Measurements from ENCODE around the gene BICDL1. TPM values are rescaled to one million over a fixed set of nuclear protein-coding genes. Genes with fewer than 3 reads are reported as not detected.

Gene BICDL1
- total and polyA plus RNA-seq, 2 of the 4 experiments (the other 2 are of a cell fraction) = not detected

DNA sequence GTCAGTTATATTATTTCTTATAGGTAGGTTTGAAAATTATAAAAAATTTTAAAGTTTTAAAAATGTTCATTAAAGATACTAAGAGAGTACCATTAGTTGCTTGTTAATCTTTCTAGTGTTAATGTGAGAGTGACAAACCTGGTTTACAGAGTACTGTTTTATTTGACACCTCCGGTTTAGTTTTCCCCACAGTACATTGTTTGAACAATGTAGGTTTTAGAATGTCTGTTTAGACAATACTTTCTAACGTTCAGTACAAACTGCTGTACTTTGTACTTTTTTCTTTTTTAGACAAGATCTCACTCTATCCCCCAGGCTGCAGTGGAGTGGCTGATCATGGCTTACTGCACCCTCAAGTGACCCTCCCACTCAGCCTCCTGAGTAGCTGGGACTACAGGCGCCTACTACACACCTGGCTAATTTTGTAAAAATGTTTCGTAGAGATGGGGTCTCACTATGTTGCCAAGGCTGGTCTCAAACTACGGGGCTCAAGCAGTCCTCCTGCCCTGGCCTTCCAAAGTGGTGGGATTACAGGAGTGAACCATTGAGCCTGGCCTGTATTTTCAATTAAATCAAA, 3.2 kb downstream of the BICDL1 start:
- H3K27ac ChIP-seq (ENCODE audit: insufficient read depth, low read length) = no peak overlapping the region
- no peak overlapping the region for H4K5ac ChIP-seq (ENCODE audit: low read depth, low read length)
- H3K9me1 ChIP-seq (ENCODE audit: insufficient read depth, low read length) = no peaks in the 10 kb centered on the region; the same call in 1 of the 2 replicates
- H2AK9ac ChIP-seq (replicated peaks; ENCODE audit: low read depth, low read length, poor library complexity) = no peak overlapping the region
- no peak overlapping the region for H4K91ac ChIP-seq (ENCODE audit: insufficient read depth, low read depth, low read length)
- H3K27me3 ChIP-seq (ENCODE audit: control insufficient read depth, insufficient read depth, low read length) = peaks cover 23% of the 10 kb centered on the region
- H3K18ac ChIP-seq (ENCODE audit: low read depth, low read length) = no peak overlapping the region
- no peak overlapping the region for H2BK15ac ChIP-seq (ENCODE audit: low read depth, low read length)
- H3K9ac ChIP-seq (ENCODE audit: low read depth, low read length) = no peak overlapping the region
- no peak overlapping the region for H3K4me3 ChIP-seq (ENCODE audit: insufficient read depth, low read depth, low read length)
- no peaks in the 10 kb centered on the region for H3K9me3 ChIP-seq (ENCODE audit: control insufficient read depth, insufficient read depth, low read length)
- no peak overlapping the region for H3K4ac ChIP-seq (ENCODE audit: low read depth, low read length)
- H3K4me1 ChIP-seq (ENCODE audit: control insufficient read depth, insufficient read depth, low read length) = peaks cover 3% of the 10 kb centered on the region; the same call in 1 of the 2 replicates
- H2BK120ac ChIP-seq (ENCODE audit: low read depth, low read length) = no peak overlapping the region
- no peak overlapping the region for H3K4me2 ChIP-seq (ENCODE audit: low read depth, low read length)
- no peak overlapping the region for H4K8ac ChIP-seq (ENCODE audit: low read depth in 2 of 2, low read length in 2 of 2)
- DNase-seq (no peak), ATAC-seq (ENCODE audit: low read depth) (no peak)
- POLR2A ChIA-PET (ENCODE audit: unreplicated experiment) = no interaction called here
- H3K23ac ChIP-seq (ENCODE audit: low read depth, low read length) = no peak overlapping the region
- TF ChIP-seq CHD1 (IDR thresholded peaks at IDR 0.05; ENCODE audit: low read depth, low read length) = no peak
- no peak for TF ChIP-seq MAFK (IDR thresholded peaks at IDR 0.05; ENCODE audit: low read depth, low read length)
- TF ChIP-seq NFE2L2 (IDR thresholded peaks at IDR 0.05; ENCODE audit: low read depth, low read length) = no peak
- TF ChIP-seq RAD21 (IDR thresholded peaks at IDR 0.05; ENCODE audit: low read length) = no peak
- no peak for TF ChIP-seq SMC3 (IDR thresholded peaks at IDR 0.05; ENCODE audit: low read depth, low read length)
- TF ChIP-seq, protein P1, sequence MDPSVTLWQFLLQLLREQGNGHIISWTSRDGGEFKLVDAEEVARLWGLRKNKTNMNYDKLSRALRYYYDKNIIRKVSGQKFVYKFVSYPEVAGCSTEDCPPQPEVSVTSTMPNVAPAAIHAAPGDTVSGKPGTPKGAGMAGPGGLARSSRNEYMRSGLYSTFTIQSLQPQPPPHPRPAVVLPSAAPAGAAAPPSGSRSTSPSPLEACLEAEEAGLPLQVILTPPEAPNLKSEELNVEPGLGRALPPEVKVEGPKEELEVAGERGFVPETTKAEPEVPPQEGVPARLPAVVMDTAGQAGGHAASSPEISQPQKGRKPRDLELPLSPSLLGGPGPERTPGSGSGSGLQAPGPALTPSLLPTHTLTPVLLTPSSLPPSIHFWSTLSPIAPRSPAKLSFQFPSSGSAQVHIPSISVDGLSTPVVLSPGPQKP (IDR thresholded peaks at IDR 0.05; ENCODE audit: borderline replicate concordance, low read depth, low read length) = no peak
- no peak for TF ChIP-seq RFX5 (IDR thresholded peaks at IDR 0.05; ENCODE audit: low read depth, low read length)
- no peak for TF ChIP-seq MAZ (IDR thresholded peaks at IDR 0.05; ENCODE audit: borderline replicate concordance, low read depth, low read length)
- intact Hi-C loops (cut with micrococcal nuclease) = no loop called here
- H3K14ac ChIP-seq (replicated peaks; ENCODE audit: low read depth, low read length) = no peak overlapping the region
- no peak overlapping the region for H2BK20ac ChIP-seq (ENCODE audit: low read depth, low read length)
- in situ Hi-C loops (cut with MboI; ENCODE audit: low sequenced_read_pairs) = no loop called here
- WGBS, 2 experiments (ENCODE audit: extremely low coverage in 2 of 2, insufficient read length in 1 of 2) = no CpG with 5 or more reads among the region's 5 CpGs
- no TSS peak for BruUV-seq (replicated peaks)
- dilution Hi-C loops (cut with HindIII; ENCODE audit: low sequenced_read_pairs, unreplicated experiment) = no loop called here
- H2AFZ ChIP-seq (replicated peaks; ENCODE audit: low read length, poor library complexity) = no peak overlapping the region
- H4K20me1 ChIP-seq (ENCODE audit: insufficient read depth, low read length) = no peaks in the 10 kb centered on the region
- no peaks in the 10 kb centered on the region for H3K79me1 ChIP-seq (ENCODE audit: low read depth in 1 of 2, low read length in 2 of 2)
- CTCF ChIA-PET = no interaction called here
- no peak overlapping the region for H2BK5ac ChIP-seq (ENCODE audit: low read depth, low read length, poor library complexity, severe bottlenecking)
- H3K36me3 ChIP-seq (ENCODE audit: control insufficient read depth, insufficient read depth, low read length) = no peaks in the 10 kb centered on the region
- H2AK5ac ChIP-seq (ENCODE audit: low read depth, low read length) = no peak overlapping the region
- H3K56ac ChIP-seq (ENCODE audit: extremely low read depth, insufficient read depth, low read length) = no peak overlapping the region

All from IMR-90 (cell line).